Uterus (tissue), 2 donors: ENCODE data around the gene MINDY4.

Source experiments
- POLR2A ChIP-seq, 2 donors: fragments of 450-650 bp; IDR thresholded peaks; one replicate each; pipeline ENCODE4 v1.6.1; 2016; ENCODE audit warnings: antibody characterized with exemption in 2 of 2, mild to moderate bottlenecking in 1 of 2, moderate library complexity in 1 of 2
- TF ChIP-seq, protein P1 (sequence below), 4 experiments: fragments of 200-600 bp in 2 of 4; fragments of 450-650 bp in 2 of 4; sonication (generic) in 2 of 4; IDR thresholded peaks; one replicate each; pipeline ENCODE4 v1.5.1; 2016 to 2019; ENCODE audit warnings: antibody characterized with exemption in 4 of 4, mild to moderate bottlenecking in 2 of 4, moderate library complexity in 1 of 4

DNA sequence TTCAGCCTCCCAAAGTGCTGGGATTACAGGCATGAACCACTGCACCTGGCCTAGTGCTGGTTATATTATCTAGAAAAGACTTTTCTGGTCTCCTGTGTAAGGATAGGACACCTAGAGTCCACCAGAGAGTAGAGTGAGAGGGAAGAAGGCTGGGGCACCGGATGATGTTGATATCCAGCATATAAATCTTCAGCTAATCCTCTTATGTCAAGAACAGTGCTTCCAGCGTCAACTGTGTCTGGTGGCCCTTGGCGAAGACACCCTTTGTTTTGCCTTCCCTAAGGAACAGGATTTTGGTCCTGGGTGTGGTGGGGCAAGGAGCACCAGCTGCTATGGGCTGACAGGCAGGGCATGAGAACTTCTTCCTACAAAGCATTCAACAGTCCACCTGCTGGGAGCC lies 35.6 kb upstream of the MINDY4 start:
- TF ChIP-seq, protein P1, sequence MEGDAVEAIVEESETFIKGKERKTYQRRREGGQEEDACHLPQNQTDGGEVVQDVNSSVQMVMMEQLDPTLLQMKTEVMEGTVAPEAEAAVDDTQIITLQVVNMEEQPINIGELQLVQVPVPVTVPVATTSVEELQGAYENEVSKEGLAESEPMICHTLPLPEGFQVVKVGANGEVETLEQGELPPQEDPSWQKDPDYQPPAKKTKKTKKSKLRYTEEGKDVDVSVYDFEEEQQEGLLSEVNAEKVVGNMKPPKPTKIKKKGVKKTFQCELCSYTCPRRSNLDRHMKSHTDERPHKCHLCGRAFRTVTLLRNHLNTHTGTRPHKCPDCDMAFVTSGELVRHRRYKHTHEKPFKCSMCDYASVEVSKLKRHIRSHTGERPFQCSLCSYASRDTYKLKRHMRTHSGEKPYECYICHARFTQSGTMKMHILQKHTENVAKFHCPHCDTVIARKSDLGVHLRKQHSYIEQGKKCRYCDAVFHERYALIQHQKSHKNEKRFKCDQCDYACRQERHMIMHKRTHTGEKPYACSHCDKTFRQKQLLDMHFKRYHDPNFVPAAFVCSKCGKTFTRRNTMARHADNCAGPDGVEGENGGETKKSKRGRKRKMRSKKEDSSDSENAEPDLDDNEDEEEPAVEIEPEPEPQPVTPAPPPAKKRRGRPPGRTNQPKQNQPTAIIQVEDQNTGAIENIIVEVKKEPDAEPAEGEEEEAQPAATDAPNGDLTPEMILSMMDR (IDR thresholded peaks at IDR 0.05), result no peak
- TF ChIP-seq POLR2A (IDR thresholded peaks at IDR 0.05), result no peak
